Chondrocyte (in vitro differentiated cells): ENCODE data around the gene WFDC1. TPM values are rescaled to one million over a fixed set of nuclear protein-coding genes. Genes with fewer than 3 reads are reported as not detected.

ENCODE experiments used
- DNase-seq: peaks from one replicate; pipeline ENCODE4 v3.0.0; 2021; ENCODE audit warnings: mixed read lengths, low spot score
- H3K27ac Mint-ChIP-seq: one replicate; pipeline ENCODE4 v1.8.0; 2021; ENCODE audit warnings: mild to moderate bottlenecking, moderate library complexity, mixed read lengths; ENCODE audit not compliant: unreplicated experiment
- H3K27me3 Mint-ChIP-seq: 2 replicates; pipeline ENCODE4 v1.8.0; 2021; ENCODE audit warnings: low read depth, mixed read lengths
- H3K36me3 Mint-ChIP-seq: 2 replicates; pipeline ENCODE4 v1.8.0; 2021; ENCODE audit warnings: low read depth, mixed read lengths
- H3K4me1 Mint-ChIP-seq: 2 replicates; pipeline ENCODE4 v1.8.0; 2021; ENCODE audit warnings: low read depth, mild to moderate bottlenecking, mixed read lengths
- H3K4me3 Mint-ChIP-seq: one replicate; pipeline ENCODE4 v1.8.0; 2021; ENCODE audit warnings: mild to moderate bottlenecking, moderate library complexity, mixed read lengths; ENCODE audit not compliant: unreplicated experiment
- H3K9me3 Mint-ChIP-seq: 2 replicates; pipeline ENCODE4 v1.8.0; 2021; ENCODE audit warnings: low read depth, mixed read lengths
- total RNA-seq: library from RNA; stranded (reverse); gene quantifications from 3 replicates; pipeline ENCODE4 v1.2.1, GENCODE V29; 2021
- TF ChIP-seq, protein P1 (sequence below): fragments of 200-600 bp; sonication (generic); IDR thresholded peaks from 2 replicates; pipeline ENCODE4 v1.5.0; 2021; ENCODE audit warnings: antibody characterized with exemption, mild to moderate bottlenecking, moderate library complexity

Gene WFDC1
- total RNA-seq, 1 donor from 2014 or later = 5.6 TPM

DNA sequence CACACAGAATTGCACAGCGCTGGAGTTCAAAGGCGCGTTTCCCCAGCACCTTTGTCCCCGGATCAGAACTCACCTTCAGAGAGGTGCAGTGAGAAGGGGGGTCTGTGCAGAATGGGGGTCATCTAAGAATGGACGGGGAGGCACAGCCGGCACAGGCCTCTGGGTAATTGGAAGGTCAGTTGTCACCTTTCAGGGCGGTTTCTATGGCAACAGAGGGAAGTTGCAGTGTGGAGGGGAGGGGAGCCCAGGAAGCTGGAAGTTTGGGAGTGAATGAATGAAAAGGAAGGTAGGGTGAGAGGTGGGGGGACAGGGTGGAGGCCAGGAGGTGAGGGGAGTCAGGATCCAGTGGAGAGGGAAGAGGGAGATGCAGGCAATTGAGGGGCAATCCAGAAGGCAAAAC, 42.5 kb upstream of the WFDC1 start:
- no peaks in the 10 kb centered on the region for H3K36me3 Mint-ChIP-seq
- no peaks in the 10 kb centered on the region for H3K4me1 Mint-ChIP-seq
- no peak overlapping the region for H3K4me3 Mint-ChIP-seq
- DNase-seq = no peak
- no peak overlapping the region for H3K27ac Mint-ChIP-seq
- no peaks in the 10 kb centered on the region for H3K9me3 Mint-ChIP-seq
- TF ChIP-seq, protein P1, sequence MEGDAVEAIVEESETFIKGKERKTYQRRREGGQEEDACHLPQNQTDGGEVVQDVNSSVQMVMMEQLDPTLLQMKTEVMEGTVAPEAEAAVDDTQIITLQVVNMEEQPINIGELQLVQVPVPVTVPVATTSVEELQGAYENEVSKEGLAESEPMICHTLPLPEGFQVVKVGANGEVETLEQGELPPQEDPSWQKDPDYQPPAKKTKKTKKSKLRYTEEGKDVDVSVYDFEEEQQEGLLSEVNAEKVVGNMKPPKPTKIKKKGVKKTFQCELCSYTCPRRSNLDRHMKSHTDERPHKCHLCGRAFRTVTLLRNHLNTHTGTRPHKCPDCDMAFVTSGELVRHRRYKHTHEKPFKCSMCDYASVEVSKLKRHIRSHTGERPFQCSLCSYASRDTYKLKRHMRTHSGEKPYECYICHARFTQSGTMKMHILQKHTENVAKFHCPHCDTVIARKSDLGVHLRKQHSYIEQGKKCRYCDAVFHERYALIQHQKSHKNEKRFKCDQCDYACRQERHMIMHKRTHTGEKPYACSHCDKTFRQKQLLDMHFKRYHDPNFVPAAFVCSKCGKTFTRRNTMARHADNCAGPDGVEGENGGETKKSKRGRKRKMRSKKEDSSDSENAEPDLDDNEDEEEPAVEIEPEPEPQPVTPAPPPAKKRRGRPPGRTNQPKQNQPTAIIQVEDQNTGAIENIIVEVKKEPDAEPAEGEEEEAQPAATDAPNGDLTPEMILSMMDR = no peak
- peaks cover 62% of the 10 kb centered on the region for H3K27me3 Mint-ChIP-seq

DNA sequence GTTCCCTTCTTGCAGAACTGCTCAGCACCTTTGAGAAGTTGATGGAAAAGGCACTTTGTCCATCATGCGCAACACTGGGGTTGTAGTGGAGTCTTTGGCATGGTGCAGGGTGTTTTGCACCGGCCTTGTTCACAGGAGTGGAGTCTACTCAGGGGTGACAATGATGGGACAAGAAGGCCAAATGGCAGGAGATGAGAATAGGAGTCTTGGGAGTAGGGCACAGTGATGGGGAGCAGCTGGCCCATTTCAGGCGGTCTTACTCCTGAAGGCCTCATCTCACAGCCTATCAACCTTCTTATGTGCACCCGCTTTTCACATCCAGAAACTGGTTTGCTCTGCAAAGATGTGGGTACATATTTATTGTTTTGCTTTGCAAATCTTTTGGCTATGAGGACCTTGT, 41.5 kb upstream of the WFDC1 start:
- H3K27ac Mint-ChIP-seq = no peak overlapping the region
- H3K36me3 Mint-ChIP-seq = no peaks in the 10 kb centered on the region
- H3K4me3 Mint-ChIP-seq = no peak overlapping the region
- TF ChIP-seq, protein P1 = no peak
- H3K27me3 Mint-ChIP-seq = peaks cover 67% of the 10 kb centered on the region
- DNase-seq = peak; percentile 18
- H3K9me3 Mint-ChIP-seq = no peaks in the 10 kb centered on the region
- H3K4me1 Mint-ChIP-seq = no peaks in the 10 kb centered on the region

- H3K4me1 Mint-ChIP-seq = no peaks in the 10 kb centered on the region
- peaks cover 73% of the 10 kb centered on the region for H3K27me3 Mint-ChIP-seq
- no peaks in the 10 kb centered on the region for H3K9me3 Mint-ChIP-seq
- H3K4me3 Mint-ChIP-seq = no peak overlapping the region
- TF ChIP-seq, protein P1 = no peak
- no peak for DNase-seq
- H3K27ac Mint-ChIP-seq = no peak overlapping the region
- no peaks in the 10 kb centered on the region for H3K36me3 Mint-ChIP-seq
These were observed 40.6 kb upstream of the WFDC1 start for GRCh38 chr16:84254062-84254461.

DNA sequence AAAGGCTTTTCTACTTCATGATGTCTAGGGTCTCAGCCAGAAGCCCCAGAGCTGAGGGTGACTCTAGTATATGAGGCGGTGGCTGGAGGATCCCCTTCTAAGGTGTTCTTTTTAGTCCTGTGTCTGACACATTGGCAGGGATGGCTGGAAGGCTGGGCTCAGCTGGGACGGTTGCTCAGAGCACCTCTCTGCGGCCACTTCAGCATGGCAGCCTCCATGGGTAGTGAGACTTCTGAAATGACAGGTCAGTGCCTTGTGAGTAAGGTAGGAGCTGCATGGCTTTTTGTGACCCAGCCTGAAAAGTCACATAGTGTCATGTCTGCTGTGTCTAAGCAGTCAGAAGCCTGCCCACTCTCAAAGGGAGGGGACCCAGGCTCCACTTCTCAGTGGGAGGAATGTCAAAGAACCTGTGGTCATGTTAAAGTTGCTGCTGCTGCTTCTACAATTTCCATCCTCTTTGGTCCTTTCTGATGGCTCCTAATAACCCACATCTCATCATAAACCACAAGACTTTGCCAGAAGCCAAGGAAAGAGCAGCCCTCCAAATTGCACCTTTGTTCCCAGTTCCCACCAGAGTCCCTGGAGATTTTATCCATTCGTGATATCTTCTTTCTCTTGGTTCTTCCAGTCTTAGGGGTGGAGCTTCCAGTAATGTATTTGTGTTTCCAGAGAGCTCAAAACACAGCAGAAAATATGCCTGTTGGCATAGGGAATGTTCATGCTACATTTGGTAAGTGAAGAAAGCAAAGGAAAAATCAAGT, 39.4 kb upstream of the WFDC1 start:
- TF ChIP-seq, protein P1 = no peak
- Mint-ChIP-seq H3K36me3 (no peaks in the 10 kb centered on the region), H3K4me3 (no peak overlapping the region), H3K4me1 (no peaks in the 10 kb centered on the region), H3K9me3 (no peaks in the 10 kb centered on the region), H3K27me3 (peaks cover 66% of the 10 kb centered on the region), H3K27ac (no peak overlapping the region)
- DNase-seq = peak; percentile 63

DNA sequence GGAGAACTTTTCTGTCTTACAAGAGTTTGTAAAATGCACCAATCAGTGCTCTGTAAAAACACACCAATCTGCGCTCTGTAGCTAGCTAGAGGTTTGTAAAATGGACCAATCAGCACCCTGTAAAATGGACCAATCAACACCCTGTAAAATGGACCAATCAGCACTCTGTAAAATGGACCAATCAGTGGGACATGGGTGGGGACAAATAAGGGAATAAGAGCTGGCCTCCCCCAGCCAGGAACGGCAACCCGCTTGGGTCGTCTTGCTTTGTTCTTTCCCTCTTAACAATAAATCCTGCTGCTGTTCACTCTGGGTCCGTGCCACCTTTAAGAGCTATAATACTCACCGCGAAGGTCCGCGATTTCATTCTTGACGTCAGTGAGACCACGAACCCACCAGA, 36.4 kb upstream of the WFDC1 start:
- no peak overlapping the region for H3K27ac Mint-ChIP-seq
- peaks cover 60% of the 10 kb centered on the region for H3K27me3 Mint-ChIP-seq
- no peaks in the 10 kb centered on the region for H3K36me3 Mint-ChIP-seq
- H3K4me1 Mint-ChIP-seq = no peaks in the 10 kb centered on the region
- no peaks in the 10 kb centered on the region for H3K9me3 Mint-ChIP-seq
- TF ChIP-seq, protein P1 = no peak
- DNase-seq = peak; percentile 37
- H3K4me3 Mint-ChIP-seq = no peak overlapping the region
